Peyer's patch (tissue), 4 donors: Measurements from ENCODE around the gene TLN1. TPM values are rescaled to one million over a fixed set of nuclear protein-coding genes. Genes with fewer than 3 reads are reported as not detected.

Source experiments
- DNase-seq, 3 donors: peaks; one replicate each; pipeline ENCODE4 v3.0.0-alpha.2; 2017 to 2019
- H3K27ac ChIP-seq, 4 donors: fragments of 200-600 bp; sonication (generic); one replicate each; pipeline ENCODE4 v1.5.1; 2016 to 2019
- H3K27me3 ChIP-seq, 2 donors: fragments of 200-600 bp; sonication (generic); one replicate each; pipeline ENCODE4 v1.5.1; 2019
- H3K36me3 ChIP-seq, 3 donors: fragments of 200-600 bp; sonication (generic); one replicate each; pipeline ENCODE4 v1.5.1; 2016 to 2019
- H3K4me1 ChIP-seq, 4 donors: fragments of 200-600 bp; sonication (generic); one replicate each; pipeline ENCODE4 v1.5.1; 2016 to 2019
- H3K4me3 ChIP-seq, 4 donors: fragments of 200-600 bp; sonication (generic); 1 replicate in 3 of 4; 2 replicates in 1 of 4; pipeline ENCODE4 v1.5.1; 2016 to 2019; ENCODE audit warnings: mild to moderate bottlenecking in 1 of 4
- H3K9me3 ChIP-seq, 4 donors: fragments of 200-600 bp; sonication (generic); one replicate each; pipeline ENCODE4 v1.5.1; 2016 to 2019; ENCODE audit warnings: mild to moderate bottlenecking in 1 of 4
- POLR2A ChIP-seq, 2 donors: fragments of 450-650 bp; IDR thresholded peaks; one replicate each; pipeline ENCODE4 v1.5.1; 2017; ENCODE audit warnings: antibody characterized with exemption in 2 of 2, mild to moderate bottlenecking in 2 of 2, moderate library complexity in 2 of 2
- total RNA-seq, 4 donors: library from RNA; depleted of rRNA; stranded (reverse); fragments of >200 nt; gene quantifications; one replicate each; pipeline ENCODE4 v1.1.0, GENCODE V29; 2016
- TF ChIP-seq, protein P1 (sequence below), 6 experiments: fragments of 450-650 bp in 4 of 6; fragments of 200-600 bp in 2 of 6; sonication (generic) in 1 of 6; IDR thresholded peaks; one replicate each; pipeline ENCODE4 v1.5.1; 2017 to 2019; ENCODE audit warnings: antibody characterized with exemption in 6 of 6, mild to moderate bottlenecking in 3 of 6, moderate library complexity in 1 of 6

Gene TLN1
- total RNA-seq, 4 donors from 2014 or later = 129 to 262 (median 188) TPM

DNA sequence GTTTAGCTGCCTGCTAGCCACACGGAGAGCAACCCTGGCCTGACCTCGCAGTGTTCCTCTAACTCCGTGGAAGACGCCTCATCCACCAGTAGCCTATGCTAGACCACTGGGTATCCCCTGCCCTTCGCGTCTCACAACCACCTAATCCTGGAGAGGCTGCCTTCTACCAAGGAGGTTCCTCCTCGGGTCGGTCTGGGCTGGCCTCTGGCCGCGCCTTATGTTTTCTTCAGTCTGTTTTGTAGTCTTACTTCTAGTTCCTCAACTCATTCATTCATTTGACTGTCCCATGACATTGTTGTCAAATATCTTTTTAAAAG lies 40.7 kb downstream of the TLN1 start:
- TF ChIP-seq POLR2A (IDR thresholded peaks at IDR 0.05) = no peak
- TF ChIP-seq, protein P1, sequence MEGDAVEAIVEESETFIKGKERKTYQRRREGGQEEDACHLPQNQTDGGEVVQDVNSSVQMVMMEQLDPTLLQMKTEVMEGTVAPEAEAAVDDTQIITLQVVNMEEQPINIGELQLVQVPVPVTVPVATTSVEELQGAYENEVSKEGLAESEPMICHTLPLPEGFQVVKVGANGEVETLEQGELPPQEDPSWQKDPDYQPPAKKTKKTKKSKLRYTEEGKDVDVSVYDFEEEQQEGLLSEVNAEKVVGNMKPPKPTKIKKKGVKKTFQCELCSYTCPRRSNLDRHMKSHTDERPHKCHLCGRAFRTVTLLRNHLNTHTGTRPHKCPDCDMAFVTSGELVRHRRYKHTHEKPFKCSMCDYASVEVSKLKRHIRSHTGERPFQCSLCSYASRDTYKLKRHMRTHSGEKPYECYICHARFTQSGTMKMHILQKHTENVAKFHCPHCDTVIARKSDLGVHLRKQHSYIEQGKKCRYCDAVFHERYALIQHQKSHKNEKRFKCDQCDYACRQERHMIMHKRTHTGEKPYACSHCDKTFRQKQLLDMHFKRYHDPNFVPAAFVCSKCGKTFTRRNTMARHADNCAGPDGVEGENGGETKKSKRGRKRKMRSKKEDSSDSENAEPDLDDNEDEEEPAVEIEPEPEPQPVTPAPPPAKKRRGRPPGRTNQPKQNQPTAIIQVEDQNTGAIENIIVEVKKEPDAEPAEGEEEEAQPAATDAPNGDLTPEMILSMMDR (IDR thresholded peaks at IDR 0.05) = no peak
- H3K27ac ChIP-seq = peak overlapping the region; percentile 75 to 89 (median 80)
- H3K9me3 ChIP-seq = no peaks in the 10 kb centered on the region
- H3K36me3 ChIP-seq = no peaks in the 10 kb centered on the region
- H3K4me1 ChIP-seq = peaks cover 0 to 26% (median 0%) of the 10 kb centered on the region in 4 donors
- H3K27me3 ChIP-seq = no peaks in the 10 kb centered on the region
- H3K4me3 ChIP-seq = peak overlapping the region; percentile 51 to 69 (median 68)
- no peak for DNase-seq

DNA sequence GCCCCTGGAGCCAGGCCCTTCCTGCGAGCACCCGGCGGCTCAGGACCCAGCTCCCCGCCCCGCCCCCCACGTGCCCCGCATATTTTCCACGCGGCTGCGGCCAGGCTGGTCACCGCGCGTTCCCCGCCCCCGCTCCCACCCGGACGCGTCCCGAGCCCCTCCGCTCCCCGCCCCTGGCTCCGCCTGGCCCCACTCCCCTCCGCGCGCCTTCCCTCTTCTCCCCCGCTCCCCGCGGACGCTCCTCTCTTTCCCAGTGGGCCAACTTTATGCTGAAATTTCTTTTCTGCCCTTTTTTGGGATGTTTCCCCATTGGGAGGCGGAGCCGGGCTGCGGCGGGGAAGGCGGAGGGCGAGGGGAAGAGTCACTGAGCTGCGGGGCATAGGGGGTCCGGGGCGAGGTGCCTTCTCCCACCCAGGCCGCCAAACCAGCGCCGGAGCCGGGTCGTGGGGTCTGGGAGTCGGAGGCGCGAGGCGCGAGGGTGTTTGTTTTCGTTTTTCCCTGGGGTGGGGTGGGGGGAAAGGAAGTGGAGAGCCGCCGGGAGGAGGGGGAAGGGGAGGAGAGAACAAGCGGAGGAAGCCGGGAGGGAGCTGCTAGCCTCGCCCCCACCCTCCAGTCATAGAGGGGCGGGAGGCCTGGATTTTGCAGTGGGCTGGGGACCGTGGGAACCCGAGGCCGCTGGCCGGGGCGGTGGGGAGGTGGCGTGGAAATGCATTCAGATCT lies 41.2 kb downstream of the TLN1 start:
- TF ChIP-seq POLR2A (IDR thresholded peaks at IDR 0.05) = no peak
- TF ChIP-seq, protein P1 (IDR thresholded peaks at IDR 0.05) = no peak
- peak; percentile 51 to 76 (median 73) for DNase-seq
- no peaks in the 10 kb centered on the region for H3K36me3 ChIP-seq
- H3K27ac ChIP-seq = peak overlapping the region; percentile 75 to 89 (median 80)
- H3K27me3 ChIP-seq = no peaks in the 10 kb centered on the region
- no peaks in the 10 kb centered on the region for H3K9me3 ChIP-seq
- peaks cover 0 to 23% (median 0%) of the 10 kb centered on the region in 4 donors for H3K4me1 ChIP-seq
- peak overlapping the region; percentile 51 to 69 (median 68) for H3K4me3 ChIP-seq

DNA sequence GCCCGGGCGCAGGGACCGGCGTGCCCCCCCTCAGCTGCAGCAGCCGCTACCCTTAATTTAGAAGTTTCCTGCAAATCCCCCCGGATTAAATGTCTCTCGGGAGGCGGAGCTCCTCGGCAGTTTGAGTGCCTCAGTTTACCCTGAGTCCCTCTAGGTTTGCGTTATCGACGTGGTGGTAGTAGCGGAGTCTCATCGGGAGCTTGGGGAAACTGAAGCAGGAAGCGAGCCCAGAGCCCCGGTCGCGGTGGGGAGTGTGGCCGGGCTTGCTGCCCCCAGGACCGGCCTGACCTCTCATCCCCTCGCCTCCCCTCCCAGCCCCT lies 41.7 kb downstream of the TLN1 start:
- Histone ChIP-seq H3K27ac (peak overlapping the region; percentile 75 to 89 (median 80)), H3K9me3 (no peaks in the 10 kb centered on the region), H3K4me1 (peaks cover 0 to 23% (median 0%) of the 10 kb centered on the region in 4 donors), H3K27me3 (no peaks in the 10 kb centered on the region), H3K36me3 (peaks cover 0 to 3% (median 0%) of the 10 kb centered on the region in 3 donors), H3K4me3 (peak overlapping the region; percentile 51 to 69 (median 68))
- DNase-seq = no peak
- TF ChIP-seq, protein P1 (IDR thresholded peaks at IDR 0.05) = no peak
- TF ChIP-seq POLR2A (IDR thresholded peaks at IDR 0.05) = no peak

DNA sequence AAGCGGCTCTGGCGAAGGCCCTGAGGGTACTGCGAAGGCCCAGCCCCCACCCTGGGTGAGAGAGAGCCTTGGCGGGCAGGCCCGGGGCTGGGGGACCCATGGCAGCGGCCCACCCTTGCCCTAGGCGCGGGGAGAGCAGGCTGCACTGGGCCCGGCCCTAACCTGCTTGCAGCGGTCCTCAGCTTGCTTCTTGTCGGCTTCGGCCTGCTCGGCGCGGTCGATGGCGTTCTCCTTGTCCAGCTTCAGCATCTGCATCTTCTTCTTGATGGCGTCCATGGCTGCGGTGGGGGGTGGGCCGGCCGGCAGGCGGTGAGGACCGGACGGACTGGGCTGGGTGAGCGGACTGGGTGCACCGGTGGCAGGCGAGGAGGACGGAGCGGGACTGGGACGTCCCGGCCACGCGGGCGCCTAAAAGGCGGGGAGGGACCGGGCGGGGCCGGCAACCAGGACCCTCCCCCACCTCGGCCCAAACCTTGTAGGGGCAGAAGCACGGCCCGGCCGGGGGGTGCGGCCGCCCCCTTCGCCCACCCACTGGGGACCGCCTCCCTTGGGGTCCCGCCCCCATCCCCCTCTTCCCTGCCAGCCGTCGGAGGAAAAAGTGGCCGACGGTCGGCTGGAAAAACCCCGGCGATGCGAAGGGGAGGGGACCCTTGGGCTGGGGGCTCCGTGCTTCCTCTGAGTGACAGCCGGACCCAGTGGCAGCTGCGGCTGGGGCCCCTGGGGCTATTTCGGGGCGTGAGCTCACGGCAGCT lies 42.3 kb downstream of the TLN1 start, which contains the start of gene TPM2:
Gene TPM2, minus strand, starts transcription at position 384 of the 752 bp plus-strand sequence. Its CDS starts 108 bp downstream, at position 276.
- Histone ChIP-seq H3K27me3 (no peaks in the 10 kb centered on the region), H3K4me3 (peak within 1 kb of the TSS; percentile 51 to 69 (median 68)), H3K27ac (peak within 1 kb of the TSS; percentile 75 to 89 (median 80)), H3K36me3 (peaks cover 0 to 8% (median 0%) of the 10 kb centered on the region in 3 donors), H3K9me3 (no peaks in the 10 kb centered on the region), H3K4me1 (peaks cover 0 to 23% (median 0%) of the 10 kb centered on the region in 4 donors)
- peak in 1 of 3 donors; percentile 59 for DNase-seq
- TF ChIP-seq POLR2A (IDR thresholded peaks at IDR 0.05) = no peak
- TF ChIP-seq, protein P1 (IDR thresholded peaks at IDR 0.05) = no peak

DNA sequence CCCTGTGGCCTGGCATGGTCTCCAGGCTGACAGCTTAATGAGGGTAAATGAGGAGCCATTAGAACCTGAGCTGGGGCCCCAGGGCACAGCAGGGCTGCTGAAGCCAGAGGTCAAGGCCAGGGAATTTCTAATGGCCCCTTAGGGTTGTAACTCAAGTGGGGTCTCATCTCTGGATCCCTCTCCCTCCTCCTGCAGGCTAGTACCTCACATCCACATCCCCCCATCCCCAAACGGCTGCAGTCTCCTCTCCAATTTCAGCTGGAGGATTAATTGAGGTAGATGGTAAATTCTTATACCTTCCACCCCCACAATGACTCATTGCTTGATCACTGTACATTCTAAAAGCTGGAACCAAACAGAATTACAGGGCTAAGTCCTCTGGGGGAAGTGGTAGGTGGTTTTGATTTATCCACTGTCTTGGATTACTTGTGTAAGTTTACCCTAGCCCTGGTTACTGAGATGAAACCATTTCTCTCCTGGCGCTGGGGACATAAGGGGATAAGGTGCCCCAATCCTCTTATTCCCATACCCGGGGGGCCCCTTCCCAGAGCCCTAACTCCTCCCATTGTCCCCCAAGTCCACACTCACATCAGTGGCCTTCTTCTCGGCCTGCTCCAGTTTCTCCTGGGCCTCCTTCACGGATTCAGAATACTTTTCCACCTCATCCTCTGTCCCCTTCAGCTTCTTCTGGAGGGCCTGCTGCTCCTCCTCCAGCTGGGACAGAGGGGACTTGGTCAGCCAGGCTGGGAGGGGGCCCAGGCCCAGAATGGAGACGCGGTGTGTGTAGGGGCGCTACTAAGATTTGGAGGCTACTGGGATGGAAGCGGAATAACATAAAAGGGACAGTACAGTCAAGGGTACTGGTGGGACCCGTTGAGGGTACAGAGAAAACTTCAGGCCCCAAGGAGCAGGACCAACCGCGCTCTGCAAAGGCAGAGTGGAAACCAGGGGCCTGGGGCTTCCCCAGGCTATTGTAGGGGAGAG lies 43.1 kb downstream of the TLN1 start:
- H3K27me3 ChIP-seq = no peaks in the 10 kb centered on the region
- DNase-seq = no peak
- TF ChIP-seq, protein P1 (IDR thresholded peaks at IDR 0.05) = no peak
- no peak for TF ChIP-seq POLR2A (IDR thresholded peaks at IDR 0.05)
- peaks cover 0 to 23% (median 0%) of the 10 kb centered on the region in 4 donors for H3K4me1 ChIP-seq
- H3K36me3 ChIP-seq = peaks cover 0 to 8% (median 0%) of the 10 kb centered on the region in 3 donors
- H3K9me3 ChIP-seq = no peaks in the 10 kb centered on the region
- H3K4me3 ChIP-seq = peak overlapping the region; percentile 51 to 69 (median 68)
- peak overlapping the region; percentile 75 to 89 (median 80) for H3K27ac ChIP-seq
